Dendritic cell treated with granulocyte-macrophage colony-stimulating factor and Interleukin-4, amounts not matched to agents 40 ng/mL and 50 ng/mL, for 4 days (primary cell): Measurements from ENCODE around the gene CSTPP1.
A peak's percentile ranks its signal among the peaks of the same experiment; 100 is the strongest.

Experiments
- H3K27ac Mint-ChIP-seq: one replicate; pipeline ENCODE4 v1.8.0; 2022; ENCODE audit warnings: mild to moderate bottlenecking, mixed read lengths
- H3K27me3 Mint-ChIP-seq: one replicate; pipeline ENCODE4 v1.8.0; 2022; ENCODE audit warnings: mild to moderate bottlenecking, mixed read lengths
- H3K36me3 Mint-ChIP-seq: one replicate; pipeline ENCODE4 v1.8.0; 2022; ENCODE audit warnings: low read depth, mixed read lengths
- H3K4me1 Mint-ChIP-seq: one replicate; pipeline ENCODE4 v1.8.0; 2022; ENCODE audit warnings: low read depth, mixed read lengths
- H3K4me3 Mint-ChIP-seq: one replicate; pipeline ENCODE4 v1.8.0; 2022; ENCODE audit warnings: mild to moderate bottlenecking, moderate library complexity, mixed read lengths
- H3K9me3 Mint-ChIP-seq: one replicate; pipeline ENCODE4 v1.8.0; 2022; ENCODE audit warnings: mixed read lengths
- intact Hi-C: fragments of 100-400 bp; cut with micrococcal nuclease; formaldehyde crosslinking; loops from one replicate; pipeline ENCODE4 v1.15.0; 2022

CSTPP1 gene, protein sequence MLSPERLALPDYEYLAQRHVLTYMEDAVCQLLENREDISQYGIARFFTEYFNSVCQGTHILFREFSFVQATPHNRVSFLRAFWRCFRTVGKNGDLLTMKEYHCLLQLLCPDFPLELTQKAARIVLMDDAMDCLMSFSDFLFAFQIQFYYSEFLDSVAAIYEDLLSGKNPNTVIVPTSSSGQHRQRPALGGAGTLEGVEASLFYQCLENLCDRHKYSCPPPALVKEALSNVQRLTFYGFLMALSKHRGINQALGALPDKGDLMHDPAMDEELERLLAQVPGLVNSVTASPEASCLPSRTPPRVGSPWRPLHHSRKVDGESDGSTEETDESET

DNA sequence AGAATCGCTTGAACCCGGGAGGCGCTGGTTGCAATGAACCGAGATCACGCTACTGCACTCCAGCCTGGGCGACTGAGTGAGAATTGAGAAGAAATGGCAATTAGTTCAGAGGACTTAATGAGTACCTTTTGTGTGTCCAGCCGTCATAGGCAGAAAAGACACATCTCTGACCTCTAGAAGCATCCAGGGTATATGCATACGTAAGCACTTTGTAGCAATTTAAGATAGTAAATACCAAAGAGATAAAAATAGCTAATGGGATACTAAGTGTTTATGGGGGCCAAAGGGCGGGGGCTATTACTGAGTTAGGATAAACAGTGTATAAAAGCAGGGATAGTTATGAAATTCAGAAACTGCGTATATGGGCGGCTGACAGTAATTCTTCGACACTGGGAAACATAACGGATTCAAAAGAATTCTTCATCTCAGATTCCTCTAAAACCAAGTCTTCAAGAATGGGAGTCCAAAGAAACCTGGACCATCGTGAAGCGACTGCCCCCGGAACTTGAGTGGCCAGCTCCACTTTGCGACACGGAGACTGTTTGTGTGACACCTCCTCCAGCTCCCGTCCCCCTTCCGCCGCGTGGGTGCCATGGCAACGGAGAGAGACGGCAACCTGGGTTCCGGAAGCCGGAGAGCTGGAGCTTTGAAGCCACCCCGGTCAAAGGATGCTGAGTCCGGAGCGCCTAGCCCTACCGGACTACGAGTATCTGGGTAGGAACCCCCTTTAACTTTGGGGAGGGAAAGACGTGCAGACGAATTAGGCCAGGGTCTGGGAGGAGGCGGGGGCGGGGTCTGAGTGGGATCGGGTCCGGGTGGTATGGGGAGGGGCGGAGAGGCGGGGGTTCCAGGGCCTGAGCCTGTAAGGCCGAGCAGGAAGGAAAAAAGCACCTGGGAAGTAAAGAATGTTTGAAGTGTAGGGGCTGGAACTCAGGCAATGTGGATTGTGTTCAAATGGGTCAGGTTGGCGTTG lies at the start of gene CSTPP1:
Gene CSTPP1, plus strand, starts transcription at position 624 of the 973 bp plus-strand sequence. Its CDS starts 45 bp downstream, at position 669.
- Mint-ChIP-seq H3K36me3 (peaks cover 7% of the 10 kb centered on the region), H3K9me3 (no peaks in the 10 kb centered on the region), H3K4me3 (peak within 1 kb of the TSS; percentile 96), H3K27ac (peak within 1 kb of the TSS; percentile 82), H3K27me3 (peaks cover 2% of the 10 kb centered on the region), H3K4me1 (peaks cover 11% of the 10 kb centered on the region)
- intact Hi-C loops = no loop called here

DNA sequence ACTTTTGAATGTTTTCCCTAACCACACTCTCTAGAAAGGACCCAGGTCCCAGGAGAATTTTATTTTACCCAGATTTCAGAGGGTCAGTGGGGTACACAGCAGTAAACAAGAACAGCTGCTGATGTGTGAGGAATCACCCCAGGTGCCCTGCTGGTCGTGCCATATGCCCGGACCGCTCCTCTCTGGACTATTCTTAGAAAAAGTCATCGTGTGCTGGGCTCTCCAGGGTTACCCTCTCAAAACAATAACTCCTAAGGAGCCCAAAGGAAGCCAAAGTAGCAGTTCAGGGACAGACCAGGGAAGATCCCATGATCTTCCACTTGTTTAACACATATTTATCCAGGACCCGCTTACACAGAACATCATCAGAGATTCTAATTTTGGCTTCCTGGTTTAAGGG lies 47.9 kb upstream of the CSTPP1 start:
- no peaks in the 10 kb centered on the region for H3K4me1 Mint-ChIP-seq
- H3K9me3 Mint-ChIP-seq = no peaks in the 10 kb centered on the region
- H3K27me3 Mint-ChIP-seq = peaks cover 3% of the 10 kb centered on the region
- H3K27ac Mint-ChIP-seq = no peak overlapping the region
- H3K4me3 Mint-ChIP-seq = no peak overlapping the region
- intact Hi-C loops = loop anchor here (1.0 kb wide), 1 partner anchor 265 kb away; no protein-coding TSS in a partner anchor
- no peaks in the 10 kb centered on the region for H3K36me3 Mint-ChIP-seq

- H3K9me3 Mint-ChIP-seq = no peaks in the 10 kb centered on the region
- no peaks in the 10 kb centered on the region for H3K36me3 Mint-ChIP-seq
- intact Hi-C loops = loop anchor here (1.0 kb wide), 1 partner anchor 264 kb away; no protein-coding TSS in a partner anchor
- no peak overlapping the region for H3K27ac Mint-ChIP-seq
- no peaks in the 10 kb centered on the region for H3K4me1 Mint-ChIP-seq
- H3K4me3 Mint-ChIP-seq = no peak overlapping the region
- H3K27me3 Mint-ChIP-seq = peaks cover 3% of the 10 kb centered on the region
Measured at GRCh38 chr11:46889251-46889650, 47.3 kb upstream of the CSTPP1 start.

- intact Hi-C loops = loop anchor here (1.0 kb wide), 1 partner anchor 263 kb away; no protein-coding TSS in a partner anchor
- no peaks in the 10 kb centered on the region for H3K9me3 Mint-ChIP-seq
- H3K4me1 Mint-ChIP-seq = no peaks in the 10 kb centered on the region
- H3K36me3 Mint-ChIP-seq = no peaks in the 10 kb centered on the region
- peaks cover 3% of the 10 kb centered on the region for H3K27me3 Mint-ChIP-seq
- no peak overlapping the region for H3K4me3 Mint-ChIP-seq
- no peak overlapping the region for H3K27ac Mint-ChIP-seq
Measured at GRCh38 chr11:46889689-46890475, 46.7 kb upstream of the CSTPP1 start.

GRCh38 chr11:46890665-46891064 lies 45.9 kb upstream of the CSTPP1 start:
- intact Hi-C loops = no loop called here
- Mint-ChIP-seq H3K27me3 (peaks cover 3% of the 10 kb centered on the region), H3K4me1 (no peaks in the 10 kb centered on the region), H3K36me3 (no peaks in the 10 kb centered on the region), H3K9me3 (no peaks in the 10 kb centered on the region), H3K27ac (no peak overlapping the region), H3K4me3 (no peak overlapping the region)

- Mint-ChIP-seq H3K27me3 (peaks cover 3% of the 10 kb centered on the region), H3K9me3 (no peaks in the 10 kb centered on the region), H3K27ac (no peak overlapping the region), H3K36me3 (no peaks in the 10 kb centered on the region), H3K4me1 (no peaks in the 10 kb centered on the region), H3K4me3 (no peak overlapping the region)
- intact Hi-C loops = no loop called here
Measured at GRCh38 chr11:46892109-46892508, 44.5 kb upstream of the CSTPP1 start.

DNA sequence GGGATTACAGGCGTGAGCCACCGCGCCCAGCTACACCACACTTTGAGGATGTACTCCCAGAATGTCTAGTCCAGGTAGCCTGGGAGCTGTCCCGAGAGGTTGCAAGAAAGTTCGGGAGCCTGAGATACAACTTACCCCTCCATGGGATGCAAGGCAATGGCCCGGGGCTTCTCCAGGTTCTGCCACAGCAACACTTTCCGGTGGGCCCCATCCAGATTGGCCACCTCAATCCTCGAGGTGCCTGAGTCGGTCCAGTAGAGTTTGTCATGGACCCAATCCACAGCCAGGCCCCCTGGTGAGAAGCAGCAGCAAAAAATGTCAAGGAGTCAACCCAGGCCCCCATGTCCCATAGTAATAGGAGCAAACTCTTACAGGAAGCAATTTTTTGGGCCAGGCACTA lies 43.7 kb upstream of the CSTPP1 start:
- Mint-ChIP-seq H3K4me3 (no peak overlapping the region), H3K4me1 (no peaks in the 10 kb centered on the region), H3K27ac (no peak overlapping the region), H3K9me3 (no peaks in the 10 kb centered on the region), H3K27me3 (peaks cover 3% of the 10 kb centered on the region), H3K36me3 (no peaks in the 10 kb centered on the region)
- intact Hi-C loops = no loop called here

GRCh38 chr11:46894506-46894905 lies 42.1 kb upstream of the CSTPP1 start:
- H3K9me3 Mint-ChIP-seq = no peaks in the 10 kb centered on the region
- no peak overlapping the region for H3K27ac Mint-ChIP-seq
- H3K4me3 Mint-ChIP-seq = no peak overlapping the region
- intact Hi-C loops = no loop called here
- no peaks in the 10 kb centered on the region for H3K4me1 Mint-ChIP-seq
- H3K36me3 Mint-ChIP-seq = no peaks in the 10 kb centered on the region
- H3K27me3 Mint-ChIP-seq = no peaks in the 10 kb centered on the region

- Mint-ChIP-seq H3K4me3 (no peak overlapping the region), H3K4me1 (no peaks in the 10 kb centered on the region), H3K27ac (no peak overlapping the region), H3K27me3 (no peaks in the 10 kb centered on the region), H3K36me3 (no peaks in the 10 kb centered on the region), H3K9me3 (no peaks in the 10 kb centered on the region)
- intact Hi-C loops = no loop called here
Measured at GRCh38 chr11:46894961-46895360, 41.6 kb upstream of the CSTPP1 start.

- Mint-ChIP-seq H3K4me3 (no peak overlapping the region), H3K4me1 (no peaks in the 10 kb centered on the region), H3K27ac (no peak overlapping the region), H3K36me3 (no peaks in the 10 kb centered on the region), H3K27me3 (no peaks in the 10 kb centered on the region), H3K9me3 (no peaks in the 10 kb centered on the region)
- intact Hi-C loops = no loop called here
Measured at GRCh38 chr11:46895821-46896220, 40.7 kb upstream of the CSTPP1 start.

- intact Hi-C loops = no loop called here
- Mint-ChIP-seq H3K4me1 (no peaks in the 10 kb centered on the region), H3K36me3 (no peaks in the 10 kb centered on the region), H3K9me3 (no peaks in the 10 kb centered on the region), H3K4me3 (no peak overlapping the region), H3K27me3 (no peaks in the 10 kb centered on the region), H3K27ac (no peak overlapping the region)
Measured at GRCh38 chr11:46896719-46897406, 39.7 kb upstream of the CSTPP1 start.

DNA sequence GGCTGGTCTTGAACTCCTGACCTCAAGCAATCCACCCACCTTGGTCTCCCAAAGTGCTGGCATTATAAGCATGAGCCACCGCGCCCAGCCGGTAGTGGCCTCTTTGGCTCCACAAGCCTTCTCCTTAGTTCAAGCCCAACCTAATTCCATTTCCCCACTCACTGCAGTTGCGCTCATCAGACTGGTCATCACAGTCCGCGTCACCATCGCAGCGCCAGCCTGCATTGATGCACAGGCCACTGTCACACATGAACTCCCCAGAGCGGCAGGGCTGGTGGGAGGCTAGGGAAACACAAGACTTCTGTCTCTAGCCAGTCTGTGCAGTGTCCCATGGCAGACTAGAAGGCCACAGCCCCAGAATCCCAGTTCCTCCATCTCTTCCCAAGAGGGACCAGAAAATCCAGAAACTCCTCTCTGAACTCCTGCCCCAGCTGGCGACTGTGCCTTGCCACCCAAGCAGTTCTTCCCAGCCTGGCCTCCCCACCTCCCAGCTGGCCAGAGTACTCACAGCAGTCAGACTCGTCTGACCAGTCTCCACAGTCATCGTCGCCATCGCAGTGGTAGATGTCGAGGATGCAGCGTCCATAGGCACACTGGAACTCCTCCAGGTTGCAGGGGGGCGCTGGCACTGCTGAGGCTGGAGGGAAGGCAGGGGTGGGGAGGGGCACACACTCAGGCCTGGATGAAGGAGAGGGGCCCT lies 38.0 kb upstream of the CSTPP1 start:
- intact Hi-C loops = no loop called here
- Mint-ChIP-seq H3K27ac (no peak overlapping the region), H3K9me3 (no peaks in the 10 kb centered on the region), H3K36me3 (no peaks in the 10 kb centered on the region), H3K4me3 (no peak overlapping the region), H3K27me3 (no peaks in the 10 kb centered on the region), H3K4me1 (no peaks in the 10 kb centered on the region)
